Sigmoid colon (tissue), 4 donors: ENCODE data around the gene CDIPT.

Source experiments
- POLR2AphosphoS5 ChIP-seq, 4 donors: sonication (generic); formaldehyde crosslinking; IDR thresholded peaks; one replicate each; pipeline ENCODE4 v1.6.1; 2017; ENCODE audit warnings: antibody characterized with exemption in 4 of 4
- TF ChIP-seq, protein P1 (sequence below), 4 experiments: fragments of 450-650 bp in 3 of 4; fragments of 200-600 bp in 1 of 4; IDR thresholded peaks; one replicate each; pipeline ENCODE4 v1.5.1; 2016 to 2019; ENCODE audit warnings: antibody characterized with exemption in 4 of 4, mild to moderate bottlenecking in 3 of 4, moderate library complexity in 2 of 4

- peak in 3 of 4 donors; percentile 4 to 58 (median 52) for TF ChIP-seq POLR2AphosphoS5 (IDR thresholded peaks at IDR 0.05)
- TF ChIP-seq, protein P1, sequence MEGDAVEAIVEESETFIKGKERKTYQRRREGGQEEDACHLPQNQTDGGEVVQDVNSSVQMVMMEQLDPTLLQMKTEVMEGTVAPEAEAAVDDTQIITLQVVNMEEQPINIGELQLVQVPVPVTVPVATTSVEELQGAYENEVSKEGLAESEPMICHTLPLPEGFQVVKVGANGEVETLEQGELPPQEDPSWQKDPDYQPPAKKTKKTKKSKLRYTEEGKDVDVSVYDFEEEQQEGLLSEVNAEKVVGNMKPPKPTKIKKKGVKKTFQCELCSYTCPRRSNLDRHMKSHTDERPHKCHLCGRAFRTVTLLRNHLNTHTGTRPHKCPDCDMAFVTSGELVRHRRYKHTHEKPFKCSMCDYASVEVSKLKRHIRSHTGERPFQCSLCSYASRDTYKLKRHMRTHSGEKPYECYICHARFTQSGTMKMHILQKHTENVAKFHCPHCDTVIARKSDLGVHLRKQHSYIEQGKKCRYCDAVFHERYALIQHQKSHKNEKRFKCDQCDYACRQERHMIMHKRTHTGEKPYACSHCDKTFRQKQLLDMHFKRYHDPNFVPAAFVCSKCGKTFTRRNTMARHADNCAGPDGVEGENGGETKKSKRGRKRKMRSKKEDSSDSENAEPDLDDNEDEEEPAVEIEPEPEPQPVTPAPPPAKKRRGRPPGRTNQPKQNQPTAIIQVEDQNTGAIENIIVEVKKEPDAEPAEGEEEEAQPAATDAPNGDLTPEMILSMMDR (IDR thresholded peaks at IDR 0.05), result no peak
These were observed 50.9 kb downstream of the CDIPT start, which contains the start of gene PRRT2 for GRCh38 chr16:29811896-29812665.
